M059J (cell line): ENCODE measurements around the gene DCAF12L1. TPM values are rescaled to one million over a fixed set of nuclear protein-coding genes. Genes with fewer than 3 reads are reported as not detected.

Experiments used
- DNase-seq: peaks from one replicate; pipeline ENCODE4 v3.0.0-alpha.2; 2012; ENCODE audit warnings: low read depth
- total RNA-seq: library from RNA; depleted of rRNA; stranded (reverse); fragments of >200 nt; shearing (Covaris generic); gene quantifications from 2 replicates; pipeline ENCODE4 v1.2.3, GENCODE V29; 2014; rRNA removed

DCAF12L1 gene
- total RNA-seq = not detected in 2 replicates

DNA sequence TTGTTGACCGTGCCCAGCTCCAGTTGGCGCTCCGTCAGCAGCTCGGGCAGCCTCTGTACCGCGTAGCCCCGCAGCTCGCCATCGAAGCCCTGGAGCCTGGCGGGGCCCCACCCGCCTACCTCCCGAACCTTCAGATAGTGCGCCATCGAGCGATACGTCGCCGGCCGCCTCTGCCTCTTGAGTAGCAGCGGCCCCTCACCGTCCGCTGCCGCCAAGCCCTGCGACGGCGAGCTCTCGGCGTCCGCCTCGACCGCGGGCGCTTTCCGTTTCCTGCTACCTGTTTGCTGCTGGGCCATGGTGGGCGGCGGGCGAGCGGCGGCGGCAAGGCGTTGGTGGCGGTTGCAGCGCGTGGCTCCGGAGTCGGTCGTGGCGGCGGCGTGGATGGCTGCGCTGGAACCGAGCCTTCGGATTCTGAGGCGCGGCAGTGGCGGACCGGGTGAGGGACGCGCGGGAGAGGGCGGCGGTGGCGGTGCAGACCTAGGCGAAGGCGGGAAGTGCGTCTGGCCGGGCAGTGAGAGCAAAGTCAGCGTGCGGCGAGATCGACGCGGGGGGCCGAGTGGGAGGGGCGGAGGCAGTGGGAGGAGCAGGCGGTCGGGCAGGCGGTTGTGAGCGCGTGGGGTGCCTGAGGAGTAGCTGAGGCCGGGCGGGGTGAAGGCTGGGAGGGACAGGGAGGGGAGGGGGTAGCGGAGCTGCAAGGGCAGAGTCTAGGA lies at the start of gene DCAF12L1:
DCAF12L1 (minus strand) TSS at position 502 of the 710 bp plus-strand sequence; CDS start at position 296, 206 bp downstream.
- DNase-seq = no peak

DNA sequence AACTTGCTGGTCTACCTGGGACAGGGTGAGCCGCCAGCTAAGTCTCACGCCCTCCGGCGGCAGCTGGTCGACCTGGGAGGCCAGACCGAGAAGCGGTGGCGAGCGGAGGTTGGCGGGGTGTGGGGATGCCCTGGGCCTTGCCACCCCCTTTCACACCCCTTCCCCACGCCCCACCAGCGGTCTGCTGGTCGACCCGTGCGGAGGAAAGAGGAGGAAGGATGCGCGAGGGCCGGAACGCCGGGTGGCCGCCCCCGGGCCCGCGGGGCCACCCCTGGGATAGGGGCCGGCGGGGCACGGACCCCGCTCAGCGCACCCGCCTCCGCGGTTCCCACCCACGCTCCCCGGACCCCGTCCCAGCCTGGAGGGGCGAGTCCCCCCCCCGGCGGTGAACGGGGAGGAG lies 28.3 kb upstream of the DCAF12L1 start:
- DNase-seq = no peak

DNA sequence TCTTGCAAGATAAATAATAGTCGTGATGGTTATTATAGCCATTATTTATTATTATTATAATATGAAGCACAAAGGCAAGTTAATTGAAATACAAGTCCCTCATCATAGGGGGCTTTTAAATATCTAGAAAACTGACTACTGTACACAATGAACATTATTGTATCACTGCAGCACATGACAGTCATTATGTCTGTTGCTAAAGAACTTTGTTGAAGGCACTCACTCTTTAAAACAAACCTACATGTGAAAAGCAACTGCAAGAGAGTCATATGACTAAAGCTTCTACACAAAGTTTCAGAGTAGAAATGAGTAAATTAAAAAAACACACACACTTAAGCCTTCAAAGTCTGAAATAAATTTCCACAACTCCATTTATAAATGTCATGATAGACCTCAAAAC lies 23.3 kb upstream of the DCAF12L1 start:
- DNase-seq = no peak

DNA sequence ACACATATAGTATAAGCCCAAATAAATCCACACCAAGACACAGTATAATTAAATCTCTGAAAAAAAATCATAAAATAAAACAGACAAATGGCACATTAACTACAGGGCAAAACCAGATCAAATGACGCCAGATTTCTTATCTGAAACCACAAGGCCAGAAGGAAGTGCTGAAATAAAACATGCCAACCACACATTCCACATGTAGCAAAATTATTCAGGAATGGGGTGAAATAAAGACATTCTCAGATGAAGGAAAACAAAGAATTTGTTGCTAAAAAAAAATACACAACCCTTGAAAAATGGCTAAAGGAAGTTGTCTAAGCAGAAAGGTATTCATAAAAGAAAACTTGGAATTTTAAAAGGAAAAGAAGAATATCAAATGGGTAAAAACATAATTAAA lies 4.5 kb upstream of the DCAF12L1 start:
- DNase-seq = no peak

DNA sequence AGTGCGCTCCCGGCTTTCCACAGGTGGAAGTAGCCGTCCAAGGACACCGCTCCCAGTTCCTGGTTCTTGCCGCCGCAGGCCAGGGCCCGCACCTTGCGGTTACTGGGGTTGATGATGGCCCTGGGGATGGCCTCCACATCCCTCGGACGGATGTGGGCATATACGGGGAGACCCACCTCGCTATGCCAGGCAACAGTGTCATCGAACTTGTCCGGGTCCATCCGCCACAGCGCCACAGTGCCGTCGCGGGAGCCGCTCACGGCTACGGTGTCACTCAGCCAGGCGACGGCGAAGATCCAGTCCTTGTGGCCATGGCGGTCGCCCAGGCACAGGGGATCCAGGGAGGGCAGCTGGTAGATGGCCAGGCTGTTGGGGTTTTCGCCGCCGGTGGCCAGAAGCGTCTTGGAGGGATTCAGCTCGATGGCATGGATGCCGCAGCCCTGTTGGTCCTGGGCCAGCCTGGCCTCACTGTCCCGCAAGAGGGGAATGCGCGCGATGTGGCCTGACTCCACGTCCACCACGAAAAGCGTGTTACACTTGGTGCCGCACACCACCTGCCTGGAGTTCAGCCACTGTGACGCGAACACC lies 795 bp downstream of the DCAF12L1 start:
- DNase-seq = no peak

DNA sequence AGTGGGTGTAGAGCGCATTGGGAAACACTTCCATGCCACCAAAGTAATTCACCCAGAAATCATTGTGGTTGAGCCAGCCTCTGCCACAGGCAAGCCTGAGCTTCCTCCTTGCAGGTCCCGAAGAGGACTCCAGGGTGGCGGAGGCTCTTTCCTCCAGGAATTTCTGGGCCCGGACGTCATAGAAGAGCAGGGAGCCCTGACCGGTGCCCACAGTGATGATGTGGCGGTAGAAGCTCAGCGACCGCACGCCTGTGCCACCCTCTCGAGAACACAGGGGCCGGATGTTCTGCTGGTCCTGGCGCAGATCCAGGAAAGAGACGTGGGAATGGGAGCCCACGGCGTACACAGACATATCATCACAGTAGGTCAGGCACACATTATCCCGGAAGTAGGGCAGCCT lies 1.3 kb downstream of the DCAF12L1 start:
- DNase-seq = no peak

DNA sequence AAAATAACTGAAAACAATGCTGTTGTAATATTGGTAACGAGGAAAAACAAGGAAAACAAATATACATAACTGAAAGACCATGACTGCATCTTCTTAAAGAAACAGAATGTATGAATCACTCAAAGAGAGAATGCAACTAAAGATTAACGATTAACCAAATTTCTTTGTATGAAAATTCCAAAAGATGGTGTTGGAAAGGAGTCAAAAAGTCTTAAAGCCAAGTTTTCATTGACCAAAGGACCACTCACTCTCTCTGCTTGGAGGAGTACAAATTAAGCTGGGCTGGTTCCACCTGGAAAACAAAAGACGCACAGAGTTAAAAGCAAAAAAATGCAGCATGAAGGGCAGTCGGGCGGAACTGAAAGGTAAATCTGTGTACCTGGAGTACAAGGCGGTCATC lies 1.8 kb downstream of the DCAF12L1 start:
- no peak for DNase-seq

DNA sequence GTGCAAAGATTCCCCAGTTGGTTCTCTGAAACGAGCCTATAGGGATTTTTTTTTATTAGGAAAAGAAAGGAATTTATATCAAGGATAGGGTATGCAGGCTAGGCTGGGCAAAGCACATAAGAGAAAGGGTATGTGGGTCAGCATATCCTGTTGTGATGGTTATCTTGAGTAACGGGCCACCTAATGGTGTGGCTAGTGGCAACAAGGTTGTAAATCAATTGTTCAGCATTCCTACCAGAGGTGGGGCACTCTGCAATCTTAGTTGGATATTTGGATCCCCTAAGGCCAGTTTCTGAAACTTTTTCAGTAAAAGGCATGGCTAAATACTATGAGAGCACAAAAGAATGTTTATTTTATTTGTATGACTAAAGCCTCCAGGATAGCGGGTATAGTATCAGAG lies 42.7 kb downstream of the DCAF12L1 start:
- no peak for DNase-seq
